Breast epithelium (tissue), 3 donors: ENCODE measurements around the gene ORC4.

Experiments used
- CTCF ChIP-seq, 3 donors: fragments of 450-650 bp; IDR thresholded peaks; one replicate each; pipeline ENCODE4 v1.5.1; 2016 to 2017; ENCODE audit warnings: antibody characterized with exemption in 3 of 3, mild to moderate bottlenecking in 3 of 3, moderate library complexity in 3 of 3
- POLR2A ChIP-seq: fragments of 450-650 bp; IDR thresholded peaks from one replicate; pipeline ENCODE4 v1.6.1; 2016; ENCODE audit warnings: antibody characterized with exemption, mild to moderate bottlenecking, moderate library complexity
- POLR2AphosphoS5 ChIP-seq, 3 donors: sonication (generic); formaldehyde crosslinking; IDR thresholded peaks; one replicate each; pipeline ENCODE4 v1.6.1; 2017; ENCODE audit warnings: antibody characterized with exemption in 3 of 3

GRCh38 chr2:147968571-147968970 is 52.0 kb downstream of the ORC4 start:
- no peak for TF ChIP-seq POLR2A
- TF ChIP-seq CTCF (IDR thresholded peaks at IDR 0.05) = no peak
- no peak for TF ChIP-seq POLR2AphosphoS5 (IDR thresholded peaks at IDR 0.05)
